Stimulated activated CD8-positive, alpha-beta memory T cell treated with anti-CD3 and anti-CD28 coated beads, Interleukin-15, amount 100 ng/mL, for 24 hours (primary cell): ENCODE measurements around the gene IFNGR1.

Source experiments
- DNase-seq: peaks from one replicate; pipeline ENCODE4 v3.0.0-alpha.2; 2020; ENCODE audit warnings: low read depth

The IFNGR1 gene

DNA sequence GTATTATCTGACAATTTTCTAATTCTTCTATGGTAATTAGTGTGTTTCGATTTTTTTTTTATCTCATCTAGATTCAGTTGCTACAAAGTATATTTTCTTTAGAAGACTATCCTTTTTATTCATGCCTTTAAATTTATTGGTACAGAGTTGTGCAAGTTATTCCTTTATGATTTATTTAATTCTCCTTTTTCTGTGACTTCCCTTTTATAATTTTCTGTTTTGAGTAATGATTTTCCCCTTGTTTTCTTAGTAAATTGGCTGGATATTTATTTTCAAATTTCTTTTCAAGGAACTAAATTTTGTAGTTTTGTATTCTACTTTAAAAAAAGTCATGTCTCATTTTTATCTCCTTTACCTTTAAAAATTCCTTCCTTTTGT, 43.3 kb downstream of the IFNGR1 start:
- no peak for DNase-seq

DNA sequence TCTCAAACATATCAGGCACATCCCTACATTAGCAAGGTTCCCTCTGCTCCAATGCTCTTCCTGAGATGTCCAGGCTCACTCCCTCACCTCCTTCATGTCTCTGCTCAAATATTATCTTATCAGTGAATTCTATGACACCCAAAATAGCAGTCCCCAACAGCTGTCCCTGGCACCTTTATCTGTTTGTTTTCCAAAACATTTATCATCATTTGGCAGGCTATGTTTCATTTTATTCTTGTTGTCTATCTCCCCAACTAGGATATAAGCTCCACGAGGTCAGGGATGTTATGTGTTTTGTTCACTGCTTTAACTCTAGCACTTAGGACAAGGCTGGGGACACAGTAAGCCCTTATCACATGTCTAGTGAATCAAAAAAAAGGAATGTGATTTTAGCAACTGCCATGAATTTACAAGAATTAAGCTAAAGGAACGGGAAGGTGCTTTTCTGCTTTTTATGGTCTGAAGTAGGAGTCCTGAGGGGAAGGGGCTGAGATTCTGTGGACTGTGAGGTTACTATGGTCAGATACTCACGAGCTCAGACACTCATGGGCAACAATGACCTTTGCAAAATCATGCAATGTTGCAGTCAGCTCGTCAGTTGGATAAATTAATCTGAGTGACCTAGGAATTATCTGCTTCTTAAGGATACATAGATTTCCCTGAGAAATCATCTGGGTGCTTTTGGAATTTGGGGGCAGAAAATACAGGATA, 43.9 kb downstream of the IFNGR1 start:
- DNase-seq: no peak

DNA sequence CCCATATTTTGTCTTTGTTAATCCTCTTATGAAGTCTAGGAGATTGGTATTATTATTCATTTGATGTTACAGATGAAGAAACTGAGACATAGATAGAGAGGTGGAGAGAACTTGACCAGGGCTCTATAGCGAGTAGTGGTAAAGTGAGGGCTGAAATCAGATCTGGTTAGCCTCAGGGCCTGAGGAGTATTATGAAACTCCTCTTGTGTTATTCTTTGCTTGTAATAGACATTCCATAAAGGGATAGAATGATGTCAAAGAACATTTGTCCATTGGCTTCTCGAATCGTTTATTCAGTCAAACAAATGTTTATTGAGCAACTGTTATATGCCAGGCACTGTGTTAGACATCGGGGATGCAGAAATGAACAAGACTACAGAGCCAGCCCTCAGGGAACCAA, 45.7 kb downstream of the IFNGR1 start, which contains the start of gene IL22RA2:
Gene IL22RA2 (minus strand): TSS at position 144 of the 400 bp plus-strand sequence. CDS start 11,895 bp downstream, outside the sequence.
- no peak for DNase-seq

DNA sequence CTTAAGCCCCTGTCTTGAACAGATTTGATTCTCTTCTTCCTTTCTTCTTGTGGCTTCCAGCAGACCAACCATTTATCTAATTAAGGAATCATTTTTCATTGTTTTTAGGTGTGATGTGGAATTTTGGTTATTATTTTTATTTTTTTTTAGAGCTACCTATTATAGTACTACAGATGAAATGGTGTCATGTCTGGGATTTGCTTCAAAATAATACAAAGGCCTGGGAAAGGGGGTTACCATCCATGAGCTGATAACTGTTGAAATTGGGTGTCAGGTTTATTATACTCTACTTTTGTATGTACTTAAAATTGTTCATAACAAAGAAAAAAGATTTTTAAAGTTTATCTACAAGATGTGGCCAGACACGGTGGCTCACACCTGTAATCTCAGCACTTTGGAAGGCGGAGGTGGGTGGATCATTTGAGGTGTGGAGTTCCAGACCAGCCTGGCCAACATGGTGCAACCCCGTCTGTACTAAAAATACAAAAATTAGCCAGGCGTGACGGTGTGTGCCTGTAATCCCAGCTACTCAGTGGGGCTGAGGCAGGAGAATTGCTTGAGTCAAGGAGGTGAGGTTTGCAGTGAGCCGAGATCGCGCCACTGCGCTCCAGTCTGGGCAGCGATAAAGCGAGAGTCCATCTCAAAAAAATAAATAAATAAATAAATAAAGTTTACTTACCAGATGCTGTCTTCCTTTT, 46.3 kb downstream of the IFNGR1 start:
- DNase-seq: no peak

DNA sequence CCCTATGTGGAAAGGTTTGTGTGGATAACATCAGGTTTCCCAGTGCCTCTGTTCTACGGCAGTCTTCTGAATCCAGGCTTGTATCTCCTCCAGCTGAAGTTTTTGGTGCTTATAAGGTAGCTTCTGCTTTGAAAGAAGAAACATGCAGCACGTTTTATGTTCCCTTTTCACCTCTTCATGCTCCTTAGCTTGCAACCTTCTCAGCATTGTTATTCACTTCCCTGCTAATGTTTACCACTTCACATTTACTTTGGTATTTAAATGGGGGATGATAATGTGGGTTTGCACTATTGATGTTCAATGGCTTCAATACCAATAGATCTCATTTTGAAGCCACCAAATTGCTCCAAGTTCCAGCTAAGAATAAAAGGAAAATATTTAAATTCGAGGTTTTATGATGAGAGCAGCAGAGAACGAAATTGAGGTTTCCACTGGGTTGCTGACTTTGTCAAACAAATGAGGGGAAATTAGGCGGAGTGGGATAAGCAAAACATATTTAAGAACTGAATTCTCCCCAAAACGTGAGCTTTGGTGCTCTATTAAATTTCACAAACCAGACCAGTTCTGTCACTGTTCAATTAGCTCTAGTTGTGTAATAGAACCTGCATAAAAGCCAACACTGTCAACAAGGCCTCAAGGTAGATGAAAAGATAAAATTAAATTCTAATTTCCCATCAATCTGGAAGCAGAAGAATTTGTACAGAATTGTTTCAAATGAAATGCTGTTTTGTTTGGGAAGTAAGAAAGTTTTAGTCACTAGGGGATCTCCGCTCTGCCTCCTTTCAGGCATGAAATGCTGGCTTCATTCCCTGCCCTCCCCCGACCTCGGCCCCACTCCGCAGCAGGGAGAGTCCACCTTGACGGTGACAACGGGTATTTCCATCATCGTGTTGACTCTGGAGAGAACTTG, 47.1 kb downstream of the IFNGR1 start:
- no peak for DNase-seq

DNA sequence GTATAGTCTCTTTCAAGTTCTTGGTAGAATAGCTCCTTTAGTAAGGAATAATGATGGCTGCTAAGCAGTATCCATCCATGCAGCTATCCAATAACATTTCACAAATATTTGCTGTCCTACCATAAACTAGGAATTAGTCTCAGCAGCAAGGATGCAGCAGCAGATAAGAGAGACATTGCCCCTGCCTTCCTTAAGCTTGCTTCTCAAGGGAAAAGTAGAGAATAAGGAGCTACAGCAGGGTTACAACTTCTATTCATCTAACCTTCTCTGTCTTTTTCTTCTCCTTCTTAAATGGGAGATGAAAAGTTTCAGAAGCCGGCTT, 48.2 kb downstream of the IFNGR1 start:
- no peak for DNase-seq

DNA sequence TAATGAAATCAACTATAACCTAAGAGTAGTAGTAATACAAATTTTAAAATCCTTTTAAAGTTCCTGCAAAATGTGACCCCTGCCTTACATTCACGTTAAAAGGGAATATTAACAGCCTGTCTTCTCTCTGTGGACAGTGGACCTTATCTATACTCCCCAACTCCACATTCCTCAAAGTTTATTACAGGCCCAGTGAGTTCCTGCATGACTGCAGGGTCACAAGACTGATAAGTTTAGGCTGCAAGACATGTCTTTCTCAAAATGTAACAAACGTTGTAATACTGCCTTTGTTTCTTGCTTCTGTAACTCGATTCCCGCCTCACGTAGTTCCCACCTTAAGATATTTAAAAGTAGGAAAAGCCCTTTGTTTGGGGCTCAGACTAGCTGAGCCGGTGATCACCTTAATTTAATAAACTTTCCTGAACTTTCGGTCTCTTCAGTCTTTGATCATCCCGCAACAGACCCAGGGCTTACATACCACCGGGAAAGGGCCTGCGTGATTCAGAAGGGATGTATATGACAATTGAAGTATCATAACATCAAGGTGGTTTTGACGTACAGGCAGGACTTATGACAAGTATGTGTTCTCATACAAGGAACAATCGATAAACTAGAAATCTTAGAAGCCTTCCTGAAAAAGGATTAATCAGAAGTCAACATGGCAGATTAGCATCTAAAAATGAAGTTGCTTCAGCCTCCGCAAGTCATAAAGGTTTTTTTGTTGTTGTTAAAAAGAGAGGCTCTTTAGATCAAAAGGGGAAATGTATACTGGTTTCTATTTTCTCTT, 48.7 kb downstream of the IFNGR1 start:
- no peak for DNase-seq

DNA sequence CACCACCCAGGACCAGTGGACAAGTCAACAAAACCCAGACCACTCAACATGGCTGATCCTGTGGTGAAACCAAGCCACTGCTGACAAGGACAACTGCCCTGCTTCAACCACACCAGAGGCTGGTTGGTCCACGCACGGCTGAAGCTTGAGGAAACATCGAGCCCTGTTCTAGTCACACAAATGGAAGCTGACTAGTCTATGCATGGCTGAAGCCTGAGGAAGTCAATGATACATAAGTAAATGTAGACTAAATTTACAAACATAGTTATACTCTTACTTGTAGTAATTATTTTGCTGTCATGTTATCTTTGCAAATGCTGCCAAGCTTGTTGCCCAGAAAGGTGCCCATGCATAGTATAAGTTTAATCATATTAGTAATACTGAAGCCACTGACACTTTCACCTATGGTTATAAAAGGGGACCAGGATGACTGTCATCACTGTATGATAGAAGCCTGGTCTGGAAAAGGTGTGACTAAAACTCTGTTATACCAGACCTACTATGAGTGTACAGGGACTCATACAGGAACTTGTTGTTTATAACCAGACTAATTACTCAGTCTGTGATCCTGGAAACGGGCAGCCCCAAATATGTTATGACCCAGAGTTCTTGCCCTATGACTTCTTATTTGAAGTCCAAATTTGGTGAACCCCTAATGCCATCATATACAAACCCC, 51.3 kb downstream of the IFNGR1 start:
- no peak for DNase-seq

DNA sequence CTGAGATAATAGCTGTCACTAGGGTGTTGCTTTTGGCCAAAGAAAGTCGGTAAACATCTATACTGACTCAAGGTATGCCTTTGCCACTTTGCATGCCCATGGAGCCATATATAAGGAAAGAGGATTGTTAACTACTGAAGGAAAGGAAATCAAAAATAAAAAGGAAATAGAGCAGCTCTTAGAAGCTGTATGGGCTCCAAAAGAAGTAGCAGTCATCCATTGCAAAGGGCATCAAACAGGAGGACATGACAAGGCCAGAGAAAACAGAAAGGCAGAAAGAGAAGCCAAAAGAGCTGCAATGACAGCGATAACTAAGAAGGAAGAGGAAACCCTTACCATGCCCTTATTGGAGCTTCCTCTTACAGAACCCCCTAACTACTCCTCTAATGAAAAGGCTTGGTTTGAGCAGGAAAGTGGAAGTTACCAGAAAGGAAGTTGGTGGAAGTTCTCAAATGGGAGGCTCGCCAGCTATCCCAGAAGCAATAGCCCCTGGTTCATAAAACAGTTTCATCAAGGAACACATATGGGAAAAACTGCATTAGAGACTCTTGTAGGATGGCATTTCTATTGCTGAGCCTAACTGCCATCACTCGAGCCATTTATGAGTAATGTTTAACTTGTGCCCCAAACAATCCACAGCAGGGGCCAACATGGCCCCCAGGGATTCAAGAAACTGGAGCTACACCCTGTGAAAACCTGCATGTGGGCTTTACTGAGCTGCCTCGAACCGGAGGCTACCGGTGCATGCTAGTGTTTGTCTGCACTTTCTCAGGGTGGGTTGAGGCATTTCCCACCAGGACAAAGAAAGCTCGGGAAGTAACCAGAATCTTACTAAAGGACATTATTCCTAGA, 52.7 kb downstream of the IFNGR1 start:
- no peak for DNase-seq

DNA sequence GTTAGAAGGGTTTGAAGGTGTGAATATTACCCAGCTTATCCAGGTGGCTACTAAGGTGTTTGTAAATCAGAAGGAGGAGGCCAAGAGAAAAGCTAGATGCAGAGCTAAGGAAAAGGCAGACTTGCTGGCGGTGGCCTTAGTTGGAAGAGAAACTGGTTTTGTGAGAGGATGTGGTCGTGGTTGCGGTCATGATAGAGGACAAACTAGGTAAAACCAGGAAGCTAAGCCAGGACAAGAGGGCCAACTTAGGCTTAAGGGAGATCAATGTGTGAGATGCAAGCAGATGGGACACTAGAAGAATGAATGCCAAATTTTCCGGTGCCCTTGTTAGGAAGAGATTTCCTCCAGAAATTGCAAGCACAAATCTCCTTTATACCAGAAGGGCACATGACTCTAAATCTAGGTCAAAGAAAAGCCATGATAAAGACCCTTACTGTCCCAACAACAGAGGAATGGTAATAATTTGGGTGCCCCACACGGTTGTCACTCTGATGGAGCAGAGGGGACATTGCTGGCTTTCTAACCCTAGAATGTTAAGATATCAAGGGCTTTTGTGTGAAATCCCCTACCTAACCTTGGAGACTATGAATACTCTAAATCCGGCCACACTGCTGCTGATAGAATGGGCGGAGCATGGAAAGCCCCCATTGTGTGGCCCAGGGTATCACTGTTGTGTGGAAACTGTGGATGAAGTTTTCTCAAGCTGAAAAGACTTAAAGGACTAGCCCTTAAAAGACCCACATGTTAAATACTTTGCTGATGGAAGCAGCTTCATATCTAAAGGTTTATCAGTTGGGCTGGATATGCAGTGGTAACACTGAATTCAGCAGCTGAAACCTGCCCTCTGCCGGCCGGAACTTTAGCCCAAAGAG, 53.6 kb downstream of the IFNGR1 start:
- DNase-seq: no peak

DNA sequence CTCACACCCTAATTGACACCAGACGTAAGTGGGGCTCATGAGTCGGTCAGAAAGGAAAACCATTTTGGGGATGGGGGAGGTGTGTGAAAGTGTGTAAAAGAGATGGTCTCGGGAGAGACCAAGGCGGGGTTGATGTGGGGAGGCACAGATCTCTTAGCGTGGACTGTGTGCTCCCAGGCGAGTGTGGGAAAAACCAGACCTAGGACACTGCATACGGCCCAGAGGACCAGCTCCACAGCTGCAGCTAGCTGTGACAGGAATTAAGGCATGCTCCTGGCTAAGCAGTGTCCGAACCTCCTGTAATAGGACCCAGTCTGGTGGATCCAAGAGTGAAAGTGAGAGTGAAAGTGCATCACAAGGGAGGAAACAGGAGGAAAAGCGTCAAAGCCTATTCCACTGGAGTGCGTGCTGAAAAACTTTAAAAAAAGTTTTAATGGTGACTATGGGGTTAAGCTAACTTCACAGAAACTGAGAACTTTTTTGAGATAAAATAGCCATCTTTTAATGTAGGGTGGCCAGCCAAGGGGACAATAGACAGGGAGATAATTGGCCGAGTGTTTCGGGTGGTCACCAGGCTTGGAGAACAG, 55.4 kb downstream of the IFNGR1 start:
- no peak for DNase-seq

DNA sequence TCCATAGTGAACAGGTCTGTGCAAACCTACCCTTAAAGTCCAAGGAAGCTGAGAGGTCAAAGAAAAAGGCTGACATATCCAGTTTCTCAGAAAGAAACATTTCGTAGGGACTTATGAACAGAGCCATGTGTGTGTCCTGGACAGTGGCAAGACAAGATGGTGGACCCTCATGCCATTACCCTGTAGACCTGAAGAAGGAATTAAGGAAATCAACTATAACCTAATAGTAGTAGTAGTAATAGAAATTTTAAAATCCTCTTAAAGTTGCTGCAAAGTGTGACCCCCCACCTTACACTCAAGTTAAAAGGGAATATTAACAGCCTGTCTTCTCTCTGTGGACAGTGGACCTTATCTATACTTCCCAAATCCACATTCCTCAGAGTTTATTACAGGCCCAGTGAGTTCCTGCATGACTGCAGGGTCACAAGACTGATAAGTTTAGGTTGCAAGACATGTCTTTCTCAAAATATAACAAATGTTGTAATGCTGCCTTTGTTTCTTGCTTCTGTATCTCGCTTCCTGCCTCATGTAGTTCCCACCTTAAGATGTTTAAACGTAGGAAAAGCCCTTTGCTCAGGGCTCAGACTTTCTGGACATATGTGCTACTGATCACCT, 56.4 kb downstream of the IFNGR1 start:
- no peak for DNase-seq

DNA sequence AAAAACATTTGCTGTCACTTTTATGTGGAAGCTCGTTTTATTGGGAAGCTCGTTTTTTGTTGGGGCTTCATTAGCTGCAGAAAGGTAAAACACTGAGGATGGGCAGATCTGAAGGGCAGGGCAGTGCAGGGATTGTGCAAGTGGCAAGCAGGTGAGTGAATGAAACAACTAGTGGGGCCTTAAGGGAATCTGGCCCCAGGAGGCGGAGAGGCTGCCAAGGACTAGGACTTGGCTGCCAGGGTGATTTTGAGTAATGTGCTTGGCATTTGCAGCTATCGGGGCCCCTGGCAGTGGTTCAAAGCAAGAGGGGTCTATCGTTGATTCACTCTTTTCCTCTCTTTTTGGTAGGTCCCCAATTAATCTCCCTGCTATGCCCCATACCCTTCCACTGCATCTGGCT, 57.2 kb downstream of the IFNGR1 start:
- no peak for DNase-seq

DNA sequence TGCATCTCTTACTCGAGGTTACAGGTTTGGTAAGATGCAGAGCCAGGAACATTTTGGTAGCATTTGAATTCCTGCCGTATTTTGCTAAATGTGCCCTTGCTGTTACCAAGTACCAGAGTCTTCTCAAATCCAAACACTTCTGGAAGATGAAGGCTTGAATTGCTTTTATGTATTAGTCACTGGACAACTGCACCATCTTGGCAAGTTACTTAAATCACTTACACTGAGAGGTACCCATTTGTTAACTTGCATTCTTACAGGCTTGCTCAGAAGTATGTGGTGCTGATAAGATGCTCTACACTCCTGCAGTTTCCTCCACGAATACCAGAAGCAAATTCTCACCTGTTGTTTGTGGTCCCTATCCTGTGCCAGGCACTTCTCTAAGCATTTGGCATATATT, 58.4 kb downstream of the IFNGR1 start:
- DNase-seq: no peak

DNA sequence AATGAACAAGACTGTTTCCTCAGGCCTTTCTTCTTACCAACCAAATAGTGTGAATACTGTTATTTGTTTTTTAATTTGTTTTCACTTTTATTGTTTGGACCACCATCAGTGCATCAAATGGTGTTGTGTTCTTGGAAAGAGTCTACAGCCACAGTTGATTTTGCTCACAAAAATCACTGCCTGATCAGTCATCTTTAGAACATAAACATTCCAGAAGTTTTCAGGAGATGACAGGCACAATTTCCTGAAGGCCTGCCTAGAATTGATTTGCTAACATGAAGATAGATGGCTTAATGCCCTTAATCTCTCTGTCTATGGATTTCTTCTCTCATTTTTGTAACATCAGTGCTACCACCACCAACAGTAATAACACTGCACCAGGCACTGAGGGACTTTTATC, 59.3 kb downstream of the IFNGR1 start:
- no peak for DNase-seq

DNA sequence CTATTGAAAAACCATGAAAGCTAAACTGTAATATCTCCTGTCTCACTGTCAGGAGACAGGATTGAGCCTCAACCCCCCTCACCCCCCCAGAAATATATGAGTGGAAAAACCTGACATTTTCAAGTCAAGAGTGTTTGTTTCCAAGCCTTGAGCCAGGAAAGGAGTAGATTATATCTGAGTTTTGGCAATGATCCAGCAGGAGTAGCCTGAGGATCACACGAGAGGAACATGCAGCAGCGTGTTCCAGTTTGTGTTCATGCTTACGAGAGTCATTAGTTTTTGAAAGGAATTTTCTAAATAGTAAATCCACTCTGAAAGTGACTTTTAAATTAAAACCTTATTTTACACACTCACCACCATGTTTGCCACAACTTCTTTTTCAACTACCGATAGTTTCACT, 61.6 kb downstream of the IFNGR1 start:
- no peak for DNase-seq

DNA sequence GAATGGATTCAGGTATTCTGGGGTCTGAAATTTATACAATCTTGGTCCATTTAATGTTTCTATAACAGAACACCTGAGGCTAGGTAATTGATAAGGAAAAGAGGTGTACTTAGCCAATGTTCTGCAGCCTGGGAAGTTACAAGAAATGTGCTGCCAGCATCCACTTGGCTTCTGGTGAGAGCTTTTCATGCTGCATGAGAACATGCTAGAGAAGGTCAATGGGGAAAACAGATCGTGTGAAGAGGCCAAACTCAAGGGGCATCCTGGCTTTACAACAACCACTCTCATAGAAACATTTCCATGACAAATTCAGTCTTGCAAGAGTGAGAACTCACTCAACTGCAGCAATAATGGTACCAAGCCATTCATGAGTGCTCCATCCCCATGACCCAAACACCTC, 62.5 kb downstream of the IFNGR1 start:
- DNase-seq: no peak

DNA sequence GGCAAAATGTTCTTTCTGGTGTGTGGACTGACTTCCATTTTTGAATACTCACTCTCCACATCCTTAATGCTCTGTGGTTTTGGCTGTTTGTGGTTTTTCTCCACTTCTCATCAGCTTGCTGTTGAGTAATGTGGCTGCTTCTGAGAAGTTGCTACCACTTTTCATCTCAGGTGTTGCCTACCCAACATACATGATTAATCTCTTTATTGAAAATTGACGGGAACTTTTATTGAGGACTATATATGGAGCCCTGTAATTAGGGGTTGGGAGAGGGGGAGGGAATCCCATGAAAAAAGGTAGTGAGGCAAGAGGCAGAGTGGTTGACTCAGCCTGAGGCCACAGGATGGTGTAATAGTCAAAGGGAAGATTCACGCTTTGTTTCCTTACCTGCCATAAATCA, 63.4 kb downstream of the IFNGR1 start:
- DNase-seq: no peak

DNA sequence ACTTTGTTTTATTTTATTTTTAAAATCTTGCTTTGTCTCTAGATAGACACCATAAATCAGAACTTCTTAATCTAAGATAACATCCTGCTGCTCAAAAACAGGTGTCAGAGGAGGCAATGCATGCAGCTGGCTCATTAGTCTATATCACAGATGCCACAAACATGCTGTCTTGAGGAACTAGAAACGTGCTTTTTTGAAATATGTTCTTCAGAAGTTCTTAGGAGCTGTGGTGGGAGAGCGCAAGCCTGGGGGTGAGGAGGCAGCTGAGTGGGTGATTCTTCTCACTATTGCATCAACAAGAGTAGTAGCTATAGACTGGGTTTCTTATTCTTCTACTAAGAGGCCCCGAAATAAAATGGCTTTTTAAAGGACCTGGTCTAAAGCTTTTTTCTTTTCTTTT, 69.1 kb downstream of the IFNGR1 start:
- DNase-seq: no peak
